Activated CD8-positive, alpha-beta memory T cell treated with anti-CD3 and anti-CD28 coated beads, Interleukin-2, amount 50 U/mL, for 48 hours (primary cell): ENCODE data around the gene ZFYVE26.
"Not testable (repeated sequence)": the region's sequence is repeated elsewhere in the genome, so short reads cannot be mapped to it uniquely, and the experiment has no call there.

Experiments used
- DNase-seq: peaks from one replicate; pipeline ENCODE4 v3.0.0-alpha.2; 2020

Gene ZFYVE26

GRCh38 chr14:67749341-67750084 lies 66.9 kb downstream of the ZFYVE26 start:
- no peak for DNase-seq

GRCh38 chr14:67748312-67748711 lies 68.1 kb downstream of the ZFYVE26 start:
- DNase-seq, result no peak

- DNase-seq, result no peak
Observed at GRCh38 chr14:67746927-67747326, 69.5 kb downstream of the ZFYVE26 start.

GRCh38 chr14:67744046-67744445 lies 72.3 kb downstream of the ZFYVE26 start:
- no peak for DNase-seq

GRCh38 chr14:67738740-67739504 lies 77.5 kb downstream of the ZFYVE26 start:
- no peak for DNase-seq

- DNase-seq, result no peak
Observed at GRCh38 chr14:67736771-67737170, 79.6 kb downstream of the ZFYVE26 start.

- no peak for DNase-seq
Observed at GRCh38 chr14:67735336-67736147, 80.8 kb downstream of the ZFYVE26 start.

GRCh38 chr14:67734675-67735074 lies 81.7 kb downstream of the ZFYVE26 start:
- no peak for DNase-seq

- DNase-seq, result no peak
Observed at GRCh38 chr14:67733616-67734015, 82.8 kb downstream of the ZFYVE26 start.

- no peak for DNase-seq
Observed at GRCh38 chr14:67729072-67729885, 87.1 kb downstream of the ZFYVE26 start.

- no peak for DNase-seq
Observed at GRCh38 chr14:67728258-67728657, 88.1 kb downstream of the ZFYVE26 start.

- DNase-seq, result no peak
Observed at GRCh38 chr14:67727361-67727760, 89.0 kb downstream of the ZFYVE26 start.

GRCh38 chr14:67725171-67725570 lies 91.2 kb downstream of the ZFYVE26 start:
- no peak for DNase-seq

GRCh38 chr14:67722293-67722692 lies 94.1 kb downstream of the ZFYVE26 start:
- no peak for DNase-seq

- no peak for DNase-seq
Observed at GRCh38 chr14:67721875-67722274, 94.5 kb downstream of the ZFYVE26 start.

GRCh38 chr14:67719866-67720265 lies 96.5 kb downstream of the ZFYVE26 start:
- no peak for DNase-seq

- not testable (repeated sequence) for DNase-seq
Observed at GRCh38 chr14:67719385-67719784, 97.0 kb downstream of the ZFYVE26 start.

GRCh38 chr14:67718265-67718664 lies 98.1 kb downstream of the ZFYVE26 start:
- no peak for DNase-seq

GRCh38 chr14:67717048-67717447 lies 99.3 kb downstream of the ZFYVE26 start:
- no peak for DNase-seq

- no peak for DNase-seq
Observed at GRCh38 chr14:67710209-67710608, 106.2 kb downstream of the ZFYVE26 start.

GRCh38 chr14:67709796-67710195 lies 106.6 kb downstream of the ZFYVE26 start:
- DNase-seq, result not testable (repeated sequence)

GRCh38 chr14:67709346-67709745 lies 107.0 kb downstream of the ZFYVE26 start:
- not testable (repeated sequence) for DNase-seq

- DNase-seq, result no peak
Observed at GRCh38 chr14:67705211-67705610, 111.2 kb downstream of the ZFYVE26 start.
